ENCODE results near the gene NOTUM.

Gene NOTUM

GRCh38 chr17:82007495-82008257, 46.7 kb upstream of the NOTUM start:
- TF ChIP-seq ZBTB7A (IDR thresholded peaks at IDR 0.05; ENCODE audit: low read depth) (no peak), RAD21 (IDR thresholded peaks at IDR 0.05; ENCODE audit: low read depth) (no peak), MAX (IDR thresholded peaks at IDR 0.05) (no peak), USF1 (IDR thresholded peaks at IDR 0.05) (no peak), FOXM1 (IDR thresholded peaks at IDR 0.05; ENCODE audit: borderline replicate concordance, low read depth) (no peak), CREB1 (IDR thresholded peaks at IDR 0.05; ENCODE audit: low read depth) (no peak), EGR1 (IDR thresholded peaks at IDR 0.05) (no peak), YY1 (IDR thresholded peaks at IDR 0.05; ENCODE audit: low read depth) (no peak), NFIC (IDR thresholded peaks at IDR 0.05) (no peak), EP300 (IDR thresholded peaks at IDR 0.05; ENCODE audit: borderline replicate concordance) (no peak), TAF1 (IDR thresholded peaks at IDR 0.05; ENCODE audit: low read depth) (no peak), TEAD4 (IDR thresholded peaks at IDR 0.05) (no peak)

- TF ChIP-seq ZBTB7A (IDR thresholded peaks at IDR 0.05; ENCODE audit: low read depth) (no peak), USF1 (IDR thresholded peaks at IDR 0.05) (no peak), EP300 (IDR thresholded peaks at IDR 0.05; ENCODE audit: borderline replicate concordance) (no peak), CREB1 (IDR thresholded peaks at IDR 0.05; ENCODE audit: low read depth) (no peak), MAX (IDR thresholded peaks at IDR 0.05) (no peak), EGR1 (IDR thresholded peaks at IDR 0.05) (no peak)
Measured at GRCh38 chr17:82007228-82007494, 46.2 kb upstream of the NOTUM start.

GRCh38 chr17:82006468-82007227, 45.7 kb upstream of the NOTUM start:
- no peak for TF ChIP-seq REST (IDR thresholded peaks at IDR 0.05; ENCODE audit: low read depth)
- TF ChIP-seq USF1 (IDR thresholded peaks at IDR 0.05) = no peak
- TF ChIP-seq YY1 (IDR thresholded peaks at IDR 0.05; ENCODE audit: low read depth) = no peak
- TF ChIP-seq RAD21 (IDR thresholded peaks at IDR 0.05; ENCODE audit: low read depth) = no peak
- no peak for TF ChIP-seq EGR1 (IDR thresholded peaks at IDR 0.05)
- no peak for TF ChIP-seq NFIC (IDR thresholded peaks at IDR 0.05)
- TF ChIP-seq ZBTB7A (IDR thresholded peaks at IDR 0.05; ENCODE audit: low read depth) = no peak
- TF ChIP-seq TCF12 (IDR thresholded peaks at IDR 0.05; ENCODE audit: low read depth) = no peak
- no peak for TF ChIP-seq TAF1 (IDR thresholded peaks at IDR 0.05; ENCODE audit: low read depth)
- no peak for TF ChIP-seq MAX (IDR thresholded peaks at IDR 0.05)
- no peak for TF ChIP-seq CEBPB (IDR thresholded peaks at IDR 0.05)
- no peak for TF ChIP-seq CREB1 (IDR thresholded peaks at IDR 0.05; ENCODE audit: low read depth)
- no peak for TF ChIP-seq EP300 (IDR thresholded peaks at IDR 0.05; ENCODE audit: borderline replicate concordance)
- TF ChIP-seq FOXM1 (IDR thresholded peaks at IDR 0.05; ENCODE audit: borderline replicate concordance, low read depth) = no peak
- TF ChIP-seq TEAD4 (IDR thresholded peaks at IDR 0.05) = no peak

- TF ChIP-seq USF1 (IDR thresholded peaks at IDR 0.05) (no peak), ZBTB7A (IDR thresholded peaks at IDR 0.05; ENCODE audit: low read depth) (no peak), MAX (IDR thresholded peaks at IDR 0.05) (no peak), REST (IDR thresholded peaks at IDR 0.05; ENCODE audit: low read depth) (no peak), CREB1 (IDR thresholded peaks at IDR 0.05; ENCODE audit: low read depth) (no peak), EP300 (IDR thresholded peaks at IDR 0.05; ENCODE audit: borderline replicate concordance) (no peak), NFIC (IDR thresholded peaks at IDR 0.05) (no peak), YY1 (IDR thresholded peaks at IDR 0.05; ENCODE audit: low read depth) (no peak), FOXM1 (IDR thresholded peaks at IDR 0.05; ENCODE audit: borderline replicate concordance, low read depth) (no peak), EGR1 (IDR thresholded peaks at IDR 0.05) (no peak), RAD21 (IDR thresholded peaks at IDR 0.05; ENCODE audit: low read depth) (no peak), TAF1 (IDR thresholded peaks at IDR 0.05; ENCODE audit: low read depth) (no peak), TCF12 (IDR thresholded peaks at IDR 0.05; ENCODE audit: low read depth) (no peak), TEAD4 (IDR thresholded peaks at IDR 0.05) (no peak), CEBPB (IDR thresholded peaks at IDR 0.05) (no peak)
Measured at GRCh38 chr17:82005701-82006348, 44.8 kb upstream of the NOTUM start.
